ENCODE results near the gene CCDC160.

- TF ChIP-seq, protein P1, sequence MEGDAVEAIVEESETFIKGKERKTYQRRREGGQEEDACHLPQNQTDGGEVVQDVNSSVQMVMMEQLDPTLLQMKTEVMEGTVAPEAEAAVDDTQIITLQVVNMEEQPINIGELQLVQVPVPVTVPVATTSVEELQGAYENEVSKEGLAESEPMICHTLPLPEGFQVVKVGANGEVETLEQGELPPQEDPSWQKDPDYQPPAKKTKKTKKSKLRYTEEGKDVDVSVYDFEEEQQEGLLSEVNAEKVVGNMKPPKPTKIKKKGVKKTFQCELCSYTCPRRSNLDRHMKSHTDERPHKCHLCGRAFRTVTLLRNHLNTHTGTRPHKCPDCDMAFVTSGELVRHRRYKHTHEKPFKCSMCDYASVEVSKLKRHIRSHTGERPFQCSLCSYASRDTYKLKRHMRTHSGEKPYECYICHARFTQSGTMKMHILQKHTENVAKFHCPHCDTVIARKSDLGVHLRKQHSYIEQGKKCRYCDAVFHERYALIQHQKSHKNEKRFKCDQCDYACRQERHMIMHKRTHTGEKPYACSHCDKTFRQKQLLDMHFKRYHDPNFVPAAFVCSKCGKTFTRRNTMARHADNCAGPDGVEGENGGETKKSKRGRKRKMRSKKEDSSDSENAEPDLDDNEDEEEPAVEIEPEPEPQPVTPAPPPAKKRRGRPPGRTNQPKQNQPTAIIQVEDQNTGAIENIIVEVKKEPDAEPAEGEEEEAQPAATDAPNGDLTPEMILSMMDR (IDR thresholded peaks at IDR 0.05): no peak
- TF ChIP-seq POLR2A (IDR thresholded peaks at IDR 0.05) (no peak), POLR2AphosphoS5 (IDR thresholded peaks at IDR 0.05) (no peak)
These were observed 45.7 kb upstream of the CCDC160 start for GRCh38 chrX:134191281-134191680.
